OCI-LY1 (cell line): ENCODE results near the gene DNAAF1.
A peak's percentile ranks its signal among the peaks of the same experiment; 100 is the strongest.

Experiments used
- H2AFZ ChIP-seq: fragments of 200-600 bp; sonication (generic), shearing (Covaris generic); 2 replicates; pipeline ENCODE4 v1.6.0; 2014; ENCODE audit warnings: antibody characterized with exemption, mild to moderate bottlenecking, low read length
- H3F3A ChIP-seq: fragments of 200-600 bp; sonication (generic), shearing (Covaris generic); 2 replicates; pipeline ENCODE4 v1.6.0; 2014; ENCODE audit warnings: mild to moderate bottlenecking, antibody characterized with exemption, low read length, moderate library complexity; ENCODE audit not compliant: insufficient read depth
- H3K27ac ChIP-seq: fragments of 200-600 bp; sonication (generic); 2 replicates; pipeline ENCODE4 v1.5.1; 2014; ENCODE audit warnings: low read length, mixed run types, mild to moderate bottlenecking, low read depth; ENCODE audit not compliant: poor library complexity, severe bottlenecking
- H3K27me3 ChIP-seq: fragments of 200-600 bp; sonication (generic); 2 replicates; pipeline ENCODE4 v1.6.0; 2014; ENCODE audit warnings: antibody characterized with exemption, mild to moderate bottlenecking, low read length, moderate library complexity; ENCODE audit not compliant: insufficient read depth
- H3K36me3 ChIP-seq: fragments of 200-600 bp; sonication (generic); 2 replicates; pipeline ENCODE4 v1.6.1; 2014; ENCODE audit warnings: mild to moderate bottlenecking, antibody characterized with exemption, low read length, moderate library complexity, mixed read lengths; ENCODE audit not compliant: insufficient read depth
- H3K4me1 ChIP-seq: fragments of 200-600 bp; sonication (generic); 2 replicates; pipeline ENCODE4 v1.5.1; 2014; ENCODE audit warnings: mild to moderate bottlenecking, low read length, moderate library complexity; ENCODE audit not compliant: insufficient read depth, severe bottlenecking
- H3K4me2 ChIP-seq: fragments of 200-600 bp; sonication (generic), shearing (Covaris generic); 2 replicates; pipeline ENCODE4 v1.6.1; 2014; ENCODE audit warnings: low read length
- H3K4me3 ChIP-seq: fragments of 200-600 bp; sonication (generic); 2 replicates; pipeline ENCODE4 v1.5.1; 2014; ENCODE audit warnings: low read length, low read depth, mild to moderate bottlenecking, mixed read lengths; ENCODE audit not compliant: poor library complexity, severe bottlenecking
- H3K79me2 ChIP-seq: fragments of 200-600 bp; shearing (Covaris generic); 2 replicates; pipeline ENCODE4 v1.6.1; 2016; ENCODE audit warnings: mixed run types, low read length, mixed read lengths; ENCODE audit not compliant: insufficient read depth
- H3K9ac ChIP-seq: fragments of 200-600 bp; sonication (generic), shearing (Covaris generic); 2 replicates; pipeline ENCODE4 v1.6.1; 2014; ENCODE audit warnings: mild to moderate bottlenecking, low read length, mixed read lengths
- H3K9me2 ChIP-seq: fragments of 200-600 bp; sonication (generic), shearing (Covaris generic); 2 replicates; pipeline ENCODE4 v1.6.1; 2014; ENCODE audit warnings: low read depth, mild to moderate bottlenecking, low read length, mixed read lengths
- H3K9me3 ChIP-seq: fragments of 200-600 bp; shearing (Covaris generic); 2 replicates; pipeline ENCODE4 v1.6.1; 2014; ENCODE audit warnings: low read length, mixed read lengths
- H4K20me1 ChIP-seq: fragments of 200-600 bp; sonication (generic), shearing (Covaris generic); 2 replicates; pipeline ENCODE4 v1.6.0; 2016; ENCODE audit warnings: mild to moderate bottlenecking, low read length; ENCODE audit not compliant: insufficient read depth
- CTCF ChIP-seq: fragments of 200-600 bp; sonication (generic), shearing (Covaris generic); IDR thresholded peaks from 2 replicates; pipeline ENCODE4 v1.5.1; 2017; ENCODE audit warnings: mild to moderate bottlenecking, antibody characterized with exemption, low read length, moderate library complexity, mixed read lengths
- EZH2 ChIP-seq: fragments of 200-600 bp; sonication (generic), shearing (Covaris generic); IDR thresholded peaks from 2 replicates; pipeline ENCODE4 v1.8.0; 2017; ENCODE audit warnings: borderline replicate concordance, mixed run types, mild to moderate bottlenecking, antibody characterized with exemption, low read length, moderate library complexity, mixed read lengths

DNAAF1 gene

DNA sequence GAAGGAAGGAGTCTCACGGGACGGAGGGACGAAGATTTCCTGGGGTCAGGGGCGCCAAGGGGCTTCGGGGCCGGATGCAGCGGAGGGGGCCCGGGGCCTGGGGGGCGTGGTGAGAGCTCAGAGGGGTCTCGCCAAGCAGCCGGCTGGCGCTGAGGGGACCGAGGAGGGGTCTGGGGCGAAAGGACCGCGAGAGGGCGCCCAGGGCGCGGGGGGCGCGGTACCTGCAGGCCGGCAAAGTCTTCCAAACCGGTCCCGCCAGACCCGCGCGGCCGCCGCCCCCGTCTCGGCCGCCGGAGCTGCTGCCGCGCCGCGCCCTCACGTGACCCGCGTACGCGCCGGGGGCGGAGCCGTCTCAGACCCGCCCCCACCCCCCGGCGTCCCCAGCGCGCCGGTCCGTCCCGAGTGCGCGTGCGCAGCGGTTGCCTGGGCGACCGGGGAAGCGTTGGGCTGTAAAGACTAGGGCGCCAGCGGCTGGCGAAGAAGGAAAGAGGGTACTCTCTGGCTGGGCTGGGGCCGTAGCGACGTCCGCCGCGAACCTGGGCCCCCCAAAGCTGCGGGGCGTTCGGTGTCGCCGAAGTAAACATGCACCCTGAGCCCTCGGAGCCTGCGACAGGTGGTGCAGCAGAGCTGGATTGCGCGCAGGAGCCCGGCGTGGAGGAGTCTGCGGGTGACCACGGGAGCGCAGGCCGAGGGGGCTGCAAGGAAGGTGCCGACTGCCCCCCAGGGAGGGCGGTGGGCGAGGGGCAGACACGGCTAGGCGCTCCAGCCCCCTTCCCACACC lies at the start of gene DNAAF1, which contains the start of gene HSDL1:
Gene DNAAF1, plus strand, starts transcription at position 450 of the 781 bp plus-strand sequence. Its CDS starts 133 bp downstream, at position 583.
Gene HSDL1, minus strand, starts transcription at position 319 of the 781 bp plus-strand sequence. CDS start 13,856 bp downstream, outside the sequence.
- Histone ChIP-seq H3K4me1 (peaks cover 22% of the 10 kb centered on the region), H3K79me2 (no peaks in the 10 kb centered on the region), H3K9me3 (no peaks in the 10 kb centered on the region), H3K27ac (peak within 1 kb of the TSS; percentile 7), H3K4me2 (peak within 1 kb of the TSS; percentile 93), H4K20me1 (no peaks in the 10 kb centered on the region), H3K4me3 (peak within 1 kb of the TSS; percentile 85), H3K9me2 (no peaks in the 10 kb centered on the region), H3K9ac (peak within 1 kb of the TSS; percentile 83), H3F3A (no peaks in the 10 kb centered on the region), H3K27me3 (no peaks in the 10 kb centered on the region), H3K36me3 (no peaks in the 10 kb centered on the region; the same call in 1 of the 2 replicates), H2AFZ (0 out of 2 replicates have a peak within 1 kb of the TSS, but pooled peaks have one; percentile 40)
- TF ChIP-seq EZH2 (no peak), CTCF (peak; percentile 20)

GRCh38 chr16:84095466-84095865 lies 49.6 kb upstream of the DNAAF1 start:
- H3K4me1 ChIP-seq = peaks cover 17% of the 10 kb centered on the region
- no peaks in the 10 kb centered on the region for H3K9me2 ChIP-seq
- H3F3A ChIP-seq = peaks cover 5% of the 10 kb centered on the region; the same call in 1 of the 2 replicates
- no peak overlapping the region for H2AFZ ChIP-seq
- H3K9me3 ChIP-seq = no peaks in the 10 kb centered on the region
- H3K27me3 ChIP-seq = no peaks in the 10 kb centered on the region
- no peak overlapping the region for H3K4me2 ChIP-seq
- no peak overlapping the region for H3K4me3 ChIP-seq
- H3K36me3 ChIP-seq = peaks cover 81% of the 10 kb centered on the region
- H3K27ac ChIP-seq = no peak overlapping the region
- no peak overlapping the region for H3K9ac ChIP-seq
- TF ChIP-seq CTCF (no peak), EZH2 (no peak)
- no peaks in the 10 kb centered on the region for H4K20me1 ChIP-seq
- no peaks in the 10 kb centered on the region for H3K79me2 ChIP-seq

DNA sequence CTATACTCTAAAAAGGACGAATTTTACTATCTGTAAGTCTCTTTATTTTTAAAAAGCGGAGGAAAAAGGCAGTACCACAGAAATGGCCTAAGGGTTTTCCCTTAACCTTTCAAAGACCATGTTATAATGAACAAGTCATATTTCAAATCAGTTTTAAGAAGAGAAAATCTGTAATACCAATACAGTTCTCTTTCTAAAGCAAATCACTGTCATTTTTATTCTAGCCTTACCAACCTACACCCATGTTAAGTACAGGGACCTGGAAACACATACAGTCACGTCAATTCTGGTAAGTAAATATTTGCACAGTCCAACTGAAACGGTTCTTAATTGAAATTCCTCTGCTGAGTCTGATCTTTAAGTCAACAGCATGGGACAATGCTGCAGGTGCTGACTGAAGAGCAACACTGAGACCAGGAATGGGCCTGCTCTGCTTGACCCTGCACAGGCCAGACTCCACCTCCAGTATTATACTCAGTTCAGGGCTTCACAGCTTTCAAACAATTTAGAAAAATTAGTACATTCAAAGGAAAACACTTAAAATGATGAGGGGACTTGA lies 48.6 kb upstream of the DNAAF1 start:
- H3K9ac ChIP-seq = no peak overlapping the region
- H3F3A ChIP-seq = peaks cover 5% of the 10 kb centered on the region; the same call in 1 of the 2 replicates
- H3K27me3 ChIP-seq = no peaks in the 10 kb centered on the region
- H3K9me3 ChIP-seq = no peaks in the 10 kb centered on the region
- TF ChIP-seq EZH2 = no peak
- no peak for TF ChIP-seq CTCF
- H3K4me1 ChIP-seq = peaks cover 7% of the 10 kb centered on the region
- H3K4me2 ChIP-seq = no peak overlapping the region
- H3K9me2 ChIP-seq = no peaks in the 10 kb centered on the region
- H3K27ac ChIP-seq = no peak overlapping the region
- H3K36me3 ChIP-seq = peaks cover 82% of the 10 kb centered on the region
- no peak overlapping the region for H2AFZ ChIP-seq
- peaks cover under 1% of the 10 kb centered on the region; the same call in 1 of the 2 replicates for H3K79me2 ChIP-seq
- no peaks in the 10 kb centered on the region for H4K20me1 ChIP-seq
- H3K4me3 ChIP-seq = no peak overlapping the region
